ENCODE measurements around the gene FOXN3. TPM values are rescaled to one million over a fixed set of nuclear protein-coding genes. Genes with fewer than 3 reads are reported as not detected.

FOXN3 gene
- total RNA-seq, 1 experiment from 2014 or later: 125 TPM

GRCh38 chr14:89260898-89261297, 156.1 kb downstream of the FOXN3 start:
- TF ChIP-seq, protein P1, sequence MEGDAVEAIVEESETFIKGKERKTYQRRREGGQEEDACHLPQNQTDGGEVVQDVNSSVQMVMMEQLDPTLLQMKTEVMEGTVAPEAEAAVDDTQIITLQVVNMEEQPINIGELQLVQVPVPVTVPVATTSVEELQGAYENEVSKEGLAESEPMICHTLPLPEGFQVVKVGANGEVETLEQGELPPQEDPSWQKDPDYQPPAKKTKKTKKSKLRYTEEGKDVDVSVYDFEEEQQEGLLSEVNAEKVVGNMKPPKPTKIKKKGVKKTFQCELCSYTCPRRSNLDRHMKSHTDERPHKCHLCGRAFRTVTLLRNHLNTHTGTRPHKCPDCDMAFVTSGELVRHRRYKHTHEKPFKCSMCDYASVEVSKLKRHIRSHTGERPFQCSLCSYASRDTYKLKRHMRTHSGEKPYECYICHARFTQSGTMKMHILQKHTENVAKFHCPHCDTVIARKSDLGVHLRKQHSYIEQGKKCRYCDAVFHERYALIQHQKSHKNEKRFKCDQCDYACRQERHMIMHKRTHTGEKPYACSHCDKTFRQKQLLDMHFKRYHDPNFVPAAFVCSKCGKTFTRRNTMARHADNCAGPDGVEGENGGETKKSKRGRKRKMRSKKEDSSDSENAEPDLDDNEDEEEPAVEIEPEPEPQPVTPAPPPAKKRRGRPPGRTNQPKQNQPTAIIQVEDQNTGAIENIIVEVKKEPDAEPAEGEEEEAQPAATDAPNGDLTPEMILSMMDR (conservative IDR thresholded peaks at IDR 0.05): no peak
- H3K27ac ChIP-seq (ENCODE audit: insufficient read length, low read depth, low read length): no peak overlapping the region
- no peak overlapping the region for H3K14ac ChIP-seq (ENCODE audit: insufficient read depth, low read length)
- H3K79me2 ChIP-seq (ENCODE audit: insufficient read depth, low read length): peaks cover 10% of the 10 kb centered on the region; the same call in 1 of the 2 replicates
- Mint-ChIP-seq H3K27ac (peak overlapping the region in 2 of 3 experiments; percentile 28 to 81; a peak in 4 of 7 replicates), H3K36me3 (ENCODE audit: insufficient read depth in 1 of 3, low read depth in 3 of 3) (peaks cover 12 to 35% (median 21%) of the 10 kb centered on the region in 3 experiments; a peak in 6 of 7 replicates), H3K9me3 (no peaks in the 10 kb centered on the region), H3K4me3 (no peak overlapping the region), H3K27me3 (ENCODE audit: low read depth) (peaks cover 1% of the 10 kb centered on the region; the same call in 1 of the 2 replicates), H3K4me1 (peaks cover 15% of the 10 kb centered on the region in 2 experiments)
- no peak overlapping the region for H2AFZ ChIP-seq (ENCODE audit: low read length)
- no peak overlapping the region for H4K5ac ChIP-seq (ENCODE audit: insufficient read length, low read depth, low read length)
- H2BK20ac ChIP-seq (ENCODE audit: low read depth, low read length, poor library complexity, severe bottlenecking): no peak overlapping the region
- H3K9me3 ChIP-seq (ENCODE audit: control insufficient read depth, low read depth, low read length): no peaks in the 10 kb centered on the region
- H3K4ac ChIP-seq (ENCODE audit: low read depth, low read length): no peak overlapping the region
- H2BK120ac ChIP-seq (ENCODE audit: low read depth, low read length, poor library complexity, severe bottlenecking): no peak overlapping the region
- H3K9ac ChIP-seq (ENCODE audit: extremely low read depth, insufficient read length, low read length): no peak overlapping the region
- H2BK15ac ChIP-seq (ENCODE audit: low read depth, low read length): no peak overlapping the region
- no peak overlapping the region for H3K56ac ChIP-seq (ENCODE audit: insufficient read length, low read depth, low read length)
- H2BK12ac ChIP-seq (ENCODE audit: insufficient read length, low read depth, low read length): no peak overlapping the region
- H3K27me3 ChIP-seq (ENCODE audit: insufficient read depth, low read length): no peaks in the 10 kb centered on the region
- H3K23ac ChIP-seq (ENCODE audit: insufficient read length, low read depth, low read length): no peak overlapping the region
- no peak overlapping the region for H4K91ac ChIP-seq (ENCODE audit: insufficient read length, low read depth, low read length)
- no peak overlapping the region for H4K8ac ChIP-seq (replicated peaks; ENCODE audit: insufficient read length, low read depth, low read length)
- H3T11ph ChIP-seq (ENCODE audit: low read length): no peak overlapping the region
- H3K4me2 ChIP-seq (ENCODE audit: insufficient read depth, insufficient read length, low read length): no peak overlapping the region
- no peak overlapping the region for H2BK5ac ChIP-seq (ENCODE audit: insufficient read length, low read length)
- peaks cover 6% of the 10 kb centered on the region for H3K79me1 ChIP-seq (ENCODE audit: insufficient read depth, low read depth, low read length, poor library complexity, severe bottlenecking)
- no peak for DNase-seq
- no peaks in the 10 kb centered on the region for H3K4me1 ChIP-seq (ENCODE audit: insufficient read depth, low read length)
- H2AK5ac ChIP-seq (ENCODE audit: insufficient read length, low read length): no peak overlapping the region
- H3K18ac ChIP-seq (ENCODE audit: insufficient read length, low read depth, low read length): no peak overlapping the region
- no peaks in the 10 kb centered on the region for H3K23me2 ChIP-seq (ENCODE audit: insufficient read length, low read depth, low read length, poor library complexity, severe bottlenecking)
- no peaks in the 10 kb centered on the region for H4K20me1 ChIP-seq (ENCODE audit: control insufficient read depth, insufficient read depth, insufficient read length)
- no CpG with 5 or more reads among the region's 1 CpG for WGBS (ENCODE audit: extremely low coverage, insufficient read length, low lambda C conversion rate)
